GM12878 (cell line): ENCODE results near the gene ALG1L2. TPM values are rescaled to one million over a fixed set of nuclear protein-coding genes. Genes with fewer than 3 reads are reported as not detected.
"Not testable (repeated sequence)": the region's sequence is repeated elsewhere in the genome, so short reads cannot be mapped to it uniquely, and the experiment has no call there.

Source experiments
- ATAC-seq: fragments of 200-7000 bp; cut with Tn5 transposase; 3 replicates; pipeline ENCODE4 v1.9.1; 2020; ENCODE audit warnings: mild to moderate bottlenecking, moderate library complexity
- BruUV-seq: library from RNA; stranded (reverse); fragments of 400-500 nt; replicated peaks from 2 replicates; lab custom pipeline; 2021; lab: Mats Ljungman, UMichigan
- CTCF ChIA-PET: fragments of 300-600 bp; sonication (Branson Sonifier 250); formaldehyde crosslinking; extraction: SDS; loops from one replicate; lab custom pipeline; 2021; ENCODE audit warnings: inconsistent platforms; lab: Yijun Ruan, JAX
- POLR2A ChIA-PET: fragments of 350-600 bp; formaldehyde crosslinking; extraction: SDS; loops from one replicate; lab custom pipeline; 2021; ENCODE audit warnings: inconsistent platforms; lab: Charles Lee
- RAD21 ChIA-PET: fragments of 300-600 bp; sonication (Branson Sonifier 250); formaldehyde crosslinking; loops from one replicate; lab custom pipeline; 2023; ENCODE audit warnings: antibody characterized with exemption; ENCODE audit not compliant: unreplicated experiment; lab: Charles Lee
- SMC1A ChIA-PET: fragments of 300-600 bp; sonication (Branson Sonifier 250); formaldehyde crosslinking; loops from one replicate; lab custom pipeline; 2023; ENCODE audit not compliant: unreplicated experiment, uncharacterized antibody; lab: Charles Lee
- DNase-seq: peaks from one replicate; pipeline ENCODE4 v3.0.0-alpha.2; 2011; ENCODE audit warnings: low read depth, low spot score
- FAIRE-seq: peaks from 3 replicates; lab custom pipeline; 2011; peaks lifted over from hg19 to GRCh38; lab: Jason Lieb, UNC
- H2AFZ ChIP-seq: 2 replicates; pipeline ENCODE4 v1.6.0; 2011; ENCODE audit warnings: low read depth, low read length, control low read depth; ENCODE audit not compliant: control insufficient read depth
- H3K27ac ChIP-seq: 2 replicates; pipeline ENCODE4 v1.5.1; 2011; ENCODE audit warnings: control low read depth; ENCODE audit not compliant: control insufficient read depth, insufficient read depth
- H3K27me3 ChIP-seq, 2 experiments: replicated peaks in 1 of 2; 2 replicates each; pipeline versions ENCODE4 v1.6.0 to v1.6.1; 2011; ENCODE audit warnings: low read length in 1 of 2; ENCODE audit not compliant: control insufficient read depth in 2 of 2, insufficient read depth in 2 of 2
- H3K36me3 ChIP-seq, 2 experiments: 2 replicates each; pipeline ENCODE4 v1.5.1; 2011; ENCODE audit warnings: low read length in 1 of 2; ENCODE audit not compliant: control insufficient read depth in 2 of 2, insufficient read depth in 2 of 2
- H3K4me1 ChIP-seq: 2 replicates; pipeline ENCODE4 v1.6.1; 2011; ENCODE audit warnings: mild to moderate bottlenecking, low read length, moderate library complexity, mixed read lengths; ENCODE audit not compliant: control insufficient read depth, insufficient read depth
- H3K4me2 ChIP-seq: 2 replicates; pipeline ENCODE4 v1.6.0; 2011; ENCODE audit warnings: control low read depth; ENCODE audit not compliant: control insufficient read depth, insufficient read depth
- H3K4me3 ChIP-seq: fragments of 200-600 bp; sonication (generic); 2 replicates; pipeline ENCODE4 v1.5.1; 2016
- H3K79me2 ChIP-seq: 2 replicates; pipeline ENCODE4 v1.6.0; 2011; ENCODE audit warnings: low read length; ENCODE audit not compliant: control insufficient read depth, insufficient read depth
- H3K9ac ChIP-seq: 2 replicates; pipeline ENCODE4 v1.8.0; 2011; ENCODE audit warnings: low read length, control low read depth, mixed read lengths; ENCODE audit not compliant: control insufficient read depth, insufficient read depth
- H3K9me3 ChIP-seq: replicated peaks from 3 replicates; pipeline ENCODE4 v1.5.1; 2011; ENCODE audit warnings: mild to moderate bottlenecking, low read length; ENCODE audit not compliant: control insufficient read depth, insufficient read depth
- H4K20me1 ChIP-seq: 2 replicates; pipeline ENCODE4 v1.6.0; 2011; ENCODE audit not compliant: control insufficient read depth, insufficient read depth
- WGBS: methylation state at CpG from one replicate; pipeline ENCODE4 v1.1.6; 2016; ENCODE audit warnings: low lambda C conversion rate; ENCODE audit not compliant: insufficient replicate concordance, insufficient coverage; ENCODE audit errors: missing lambda C conversion rate; 5-methylcytosine and 5-hydroxymethylcytosine counted together
- in situ Hi-C: fragments of 300-500 bp; cut with MboI; formaldehyde crosslinking; loops from 9 replicates; pipeline ENCODE4 v1.14.3; 2018; ENCODE audit warnings: mixed read lengths
- intact Hi-C: fragments of 100-400 bp; cut with micrococcal nuclease; formaldehyde crosslinking; loops from one replicate; pipeline ENCODE4 v1.14.2; 2022; ENCODE audit not compliant: unreplicated experiment
- polyA plus RNA-seq, 11 experiments: library from polyadenylated mRNA; depleted of rRNA in 4 of 11; unstranded in 6 of 11; stranded (reverse) in 5 of 11; fragments of >200 nt; fragmentation: Nextera tagmentation in 4 of 11; fragmentation: Illumina TruSeq in 1 of 11; extraction: Ambion mirVana in 4 of 11; extraction: Trizol in 1 of 11; gene quantifications; 1 replicate in 1 of 11; 2 replicates in 10 of 11; pipeline versions ENCODE4 v1.2.1 to v1.2.3, GENCODE V29; 2011 to 2016; ENCODE audit warnings: inconsistent platforms in 2 of 11, missing spikeins in 2 of 11, low read depth in 1 of 11
- total RNA-seq, 4 experiments: library from RNA; depleted of rRNA in 3 of 4; stranded (reverse); fragments of >200 nt in 3 of 4; fragmentation: Illumina TruSeq in 1 of 4; extraction: Trizol in 1 of 4; gene quantifications; 2 replicates each; pipeline versions ENCODE4 v1.2.1 to v1.2.3, GENCODE V29; 2013 to 2021
- TF ChIP-seq, protein P1 (sequence below): IDR thresholded peaks from 2 replicates; pipeline ENCODE4 v1.6.1; 2011; ENCODE audit warnings: borderline replicate concordance, low read depth, mild to moderate bottlenecking, moderate library complexity, mixed read lengths, low read length; ENCODE audit not compliant: insufficient read depth; ENCODE audit errors: extremely low read length

The ALG1L2 gene
- total and polyA plus RNA-seq, 10 of the 15 experiments (the other 5 are each of a cell fraction or from before 2014, with no cell fraction given) = 0.09 to 0.31 (median 0.16) TPM; not detected in 6

DNA sequence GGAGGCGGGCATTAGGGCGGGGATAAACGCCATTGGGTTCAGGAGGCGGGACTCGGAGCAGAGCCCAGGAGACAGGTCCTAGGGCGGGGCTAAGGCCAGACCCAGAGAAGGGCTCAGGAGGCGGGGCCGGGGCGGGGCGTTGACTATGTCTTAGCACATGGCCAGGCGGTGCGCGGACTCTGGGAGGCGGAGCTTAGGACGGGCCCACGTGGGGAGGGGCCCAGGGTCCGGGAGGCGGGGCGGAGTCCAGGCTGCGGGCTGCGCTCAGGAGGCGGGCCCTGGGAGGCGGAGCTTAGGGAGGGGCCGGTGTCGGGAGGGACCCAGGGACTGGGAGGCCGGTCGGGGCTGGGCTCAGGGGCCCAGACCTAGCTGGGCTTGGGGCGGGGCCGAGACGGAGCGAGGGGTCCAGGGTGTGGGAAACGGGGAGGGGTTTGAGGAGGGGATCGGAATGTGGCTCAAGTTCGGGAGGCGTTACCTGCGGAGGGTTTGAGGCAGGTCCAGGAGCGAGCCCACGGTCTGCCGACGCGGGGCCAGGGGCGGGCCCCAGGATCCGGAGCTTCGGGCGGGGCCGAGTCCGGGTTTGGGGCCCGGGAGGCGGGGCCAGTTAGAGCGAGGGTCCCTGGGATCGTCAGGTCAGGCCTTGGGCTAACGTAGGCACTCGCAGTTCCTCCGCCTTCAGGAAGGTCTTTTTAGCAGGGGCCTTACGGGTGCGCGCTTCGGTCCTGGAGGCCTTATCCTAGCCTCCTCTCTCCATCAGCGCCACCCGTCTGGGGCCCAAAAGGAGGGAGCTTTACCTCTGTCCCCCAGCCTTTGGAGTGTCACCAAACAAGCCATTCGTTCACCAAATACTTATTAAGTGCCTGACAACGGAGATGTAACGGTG is 30.5 kb downstream of the ALG1L2 start:
- Histone ChIP-seq H3K27ac (peak overlapping the region; percentile 27; the same call in 1 of the 2 replicates), H3K4me3 (peak overlapping the region; percentile 57), H3K4me2 (peak overlapping the region; percentile 58), H2AFZ (peak overlapping the region; percentile 71)
- H3K79me2 ChIP-seq, H3K36me3 ChIP-seq, H4K20me1 ChIP-seq, H3K4me1 ChIP-seq, H3K9me3 ChIP-seq, FAIRE-seq, H3K27me3 ChIP-seq, H3K9ac ChIP-seq, in situ Hi-C loops: not testable (repeated sequence)
- RAD21 ChIA-PET = interaction anchor here (1.0 to 1.4 kb wide), 3 partner anchors 14 to 171 kb away, joined by 3 to 10 read pairs (median 7); no protein-coding TSS in a partner anchor
- TF ChIP-seq, protein P1, sequence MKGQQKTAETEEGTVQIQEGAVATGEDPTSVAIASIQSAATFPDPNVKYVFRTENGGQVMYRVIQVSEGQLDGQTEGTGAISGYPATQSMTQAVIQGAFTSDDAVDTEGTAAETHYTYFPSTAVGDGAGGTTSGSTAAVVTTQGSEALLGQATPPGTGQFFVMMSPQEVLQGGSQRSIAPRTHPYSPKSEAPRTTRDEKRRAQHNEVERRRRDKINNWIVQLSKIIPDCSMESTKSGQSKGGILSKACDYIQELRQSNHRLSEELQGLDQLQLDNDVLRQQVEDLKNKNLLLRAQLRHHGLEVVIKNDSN = peak; percentile 23
- intact Hi-C loops = loop anchor here (2.0 kb wide), 1 partner anchor 19 kb away; no protein-coding TSS in a partner anchor
- CTCF ChIA-PET = interaction anchor here (1.0 to 1.6 kb wide), 3 partner anchors 12 to 19 kb away, joined by 3 read pairs; no protein-coding TSS in a partner anchor
- WGBS = 6% methylated on average over 31 of the region's 63 CpGs
- POLR2A ChIA-PET = interaction anchor here (1.1 kb wide), 1 partner anchor 19 kb away, joined by 6 read pairs; no protein-coding TSS in a partner anchor
- BruUV-seq = TSS peak; percentile 61
- ATAC-seq (peak; percentile 77), DNase-seq (peak; percentile 59)
- SMC1A ChIA-PET = interaction anchor here (1.0 kb wide), 1 partner anchor 14 kb away, joined by 3 read pairs; no protein-coding TSS in a partner anchor

DNA sequence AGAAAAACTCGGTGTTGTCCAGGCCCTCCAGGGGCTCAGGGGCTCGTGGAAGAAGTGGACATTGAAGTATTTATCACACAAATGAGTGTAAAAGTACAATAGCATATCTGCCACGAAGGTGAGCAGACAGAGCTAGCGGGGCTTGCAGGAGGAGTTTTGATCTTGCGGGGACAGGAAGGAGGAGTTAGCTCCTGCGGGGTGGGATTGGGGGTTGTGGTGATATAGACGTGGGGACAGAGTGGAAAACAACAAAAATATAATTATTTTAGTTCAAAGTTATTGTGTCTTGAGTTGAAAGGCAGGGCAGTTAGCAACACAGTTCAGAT is 31.1 kb downstream of the ALG1L2 start:
- H3K27ac ChIP-seq, DNase-seq, H3K9me3 ChIP-seq, FAIRE-seq, H4K20me1 ChIP-seq, H2AFZ ChIP-seq, SMC1A ChIA-PET, H3K4me1 ChIP-seq, H3K9ac ChIP-seq, H3K36me3 ChIP-seq, POLR2A ChIA-PET, RAD21 ChIA-PET, in situ Hi-C loops, H3K79me2 ChIP-seq, BruUV-seq, H3K27me3 ChIP-seq, CTCF ChIA-PET, ATAC-seq, intact Hi-C loops: not testable (repeated sequence)
- 47% methylated on average over 7 of the region's 7 CpGs for WGBS
- peak overlapping the region; percentile 58 for H3K4me2 ChIP-seq
- H3K4me3 ChIP-seq = peak overlapping the region; percentile 57

DNA sequence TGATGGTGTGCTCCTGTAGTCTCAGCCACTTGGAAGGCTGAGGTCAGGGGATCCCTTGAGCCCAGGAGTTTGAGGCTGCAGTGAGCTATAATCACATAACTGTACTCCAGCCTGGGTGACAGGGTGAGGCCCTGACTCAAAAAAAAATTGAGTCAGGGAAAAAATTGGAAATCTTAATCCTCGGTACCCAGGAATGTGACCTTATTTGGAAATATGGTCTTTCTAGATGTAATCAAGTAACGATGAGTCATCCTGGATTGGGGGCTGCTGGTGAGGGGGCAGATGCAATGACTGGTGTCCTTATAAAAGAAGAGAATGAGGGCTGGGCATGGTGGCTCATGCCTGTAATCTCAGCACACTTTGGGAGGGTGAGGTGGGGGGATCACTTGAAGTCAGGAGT is 33.8 kb downstream of the ALG1L2 start:
- H3K4me2 ChIP-seq, SMC1A ChIA-PET, H3K27me3 ChIP-seq, DNase-seq, in situ Hi-C loops, H2AFZ ChIP-seq, H3K4me3 ChIP-seq, H3K36me3 ChIP-seq, H4K20me1 ChIP-seq, POLR2A ChIA-PET, intact Hi-C loops, H3K79me2 ChIP-seq, H3K9me3 ChIP-seq, FAIRE-seq, RAD21 ChIA-PET, H3K27ac ChIP-seq, CTCF ChIA-PET, ATAC-seq, BruUV-seq, H3K4me1 ChIP-seq, H3K9ac ChIP-seq: not testable (repeated sequence)
- whole genome bisulfite sequencing = 66% methylated on average over 2 of the region's 2 CpGs
